HCT116 (cell line): ENCODE results near the gene GOLGA8M. TPM values are rescaled to one million over a fixed set of nuclear protein-coding genes. Genes with fewer than 3 reads are reported as not detected.
A peak's percentile ranks its signal among the peaks of the same experiment; 100 is the strongest.
"Not testable (repeated sequence)": the region's sequence is repeated elsewhere in the genome, so short reads cannot be mapped to it uniquely, and the experiment has no call there.

Experiments used
- ATAC-seq: fragments of 200-7000 bp; cut with Tn5 transposase; 2 replicates; pipeline ENCODE4 v1.9.1; 2020; ENCODE audit warnings: mild to moderate bottlenecking, moderate library complexity
- BruUV-seq: library from RNA; stranded (reverse); fragments of 400-500 nt; replicated peaks from 2 replicates; lab custom pipeline; 2021; lab: Mats Ljungman, UMichigan
- CTCF ChIA-PET: fragments of 300-600 bp; sonication (Branson Sonifier 250); formaldehyde crosslinking; loops from one replicate; lab custom pipeline; 2021; ENCODE audit warnings: antibody characterized with exemption; lab: Charles Lee
- POLR2A ChIA-PET: fragments of 300-600, 350-600 bp; sonication (Branson Sonifier 250); formaldehyde crosslinking; loops from one replicate; lab custom pipeline; 2021; ENCODE audit warnings: antibody characterized with exemption; lab: Charles Lee
- RAD21 ChIA-PET, 2 experiments: fragments of 300-600 bp; sonication (Branson Sonifier 250); formaldehyde crosslinking; loops; one replicate each; lab custom pipeline; 2023; ENCODE audit warnings: low total read pairs in 2 of 2; ENCODE audit not compliant: uncharacterized antibody in 2 of 2, unreplicated experiment in 2 of 2, low non-redundant PET in 1 of 2; lab: Charles Lee
- DNase-seq: peaks from one replicate; pipeline ENCODE4 v3.0.0-alpha.2; 2010; ENCODE audit warnings: low read depth, low spot score
- H2AFZ ChIP-seq: fragments of 200-600 bp; shearing (Covaris generic), sonication (generic); 2 replicates; pipeline ENCODE4 v1.6.1; 2017; ENCODE audit warnings: low read depth, mixed run types, mixed read lengths, antibody characterized with exemption, low read length; ENCODE audit not compliant: poor library complexity, severe bottlenecking
- H3K27ac ChIP-seq: 2 replicates; pipeline ENCODE4 v1.5.1; 2012; ENCODE audit warnings: low read depth, low read length
- H3K27me3 ChIP-seq: fragments of 200-600 bp; sonication (generic); 2 replicates; pipeline ENCODE4 v1.6.1; 2016; ENCODE audit warnings: mixed run types, low read length, mixed read lengths; ENCODE audit not compliant: insufficient read depth
- H3K36me3 ChIP-seq, 2 experiments: fragments of 200-500 bp in 1 of 2; fragments of 200-600 bp in 1 of 2; sonication (Bioruptor generic) in 1 of 2; sonication (generic) in 1 of 2; 2 replicates each; pipeline versions ENCODE4 v1.5.1 to v1.6.1; 2014 to 2016; ENCODE audit warnings: low read length in 2 of 2, inconsistent platforms in 1 of 2, mixed read lengths in 1 of 2, mixed run types in 1 of 2; ENCODE audit not compliant: insufficient read depth in 2 of 2, control insufficient read depth in 1 of 2
- H3K4me1 ChIP-seq, 2 experiments: fragments of 200-600 bp in 1 of 2; sonication (generic) in 1 of 2; 2 replicates each; pipeline versions ENCODE4 v1.5.1 to v1.6.1; 2012 to 2017; ENCODE audit warnings: low read length in 2 of 2, inconsistent platforms in 1 of 2, mild to moderate bottlenecking in 1 of 2, mixed read lengths in 1 of 2, mixed run types in 1 of 2, moderate library complexity in 1 of 2; ENCODE audit not compliant: insufficient read depth in 2 of 2, control insufficient read depth in 1 of 2
- H3K4me2 ChIP-seq: fragments of 200-600 bp; sonication (generic); 2 replicates; pipeline ENCODE4 v1.6.1; 2017; ENCODE audit warnings: mixed run types, low read length, mixed read lengths
- H3K4me3 ChIP-seq, 2 experiments: fragments of 200-600 bp in 1 of 2; sonication (generic) in 1 of 2; replicated peaks in 1 of 2; 2 replicates each; pipeline ENCODE4 v1.5.1; 2011 to 2016; ENCODE audit warnings: low read length in 2 of 2, control low read depth in 1 of 2, low read depth in 1 of 2, mild to moderate bottlenecking in 1 of 2, mixed read lengths in 1 of 2, mixed run types in 1 of 2
- H3K79me2 ChIP-seq: fragments of 200-600 bp; sonication (generic); 2 replicates; pipeline ENCODE4 v1.6.1; 2017; ENCODE audit warnings: mild to moderate bottlenecking, mixed run types, low read length, moderate library complexity, mixed read lengths; ENCODE audit not compliant: insufficient read depth
- H3K9ac ChIP-seq: fragments of 200-600 bp; sonication (generic); 2 replicates; pipeline ENCODE4 v1.6.1; 2016; ENCODE audit warnings: low read length, mixed read lengths
- H3K9me2 ChIP-seq: fragments of 200-600 bp; sonication (generic), shearing (Covaris generic); 2 replicates; pipeline ENCODE4 v1.6.1; 2017; ENCODE audit warnings: mixed run types, mild to moderate bottlenecking, moderate library complexity; ENCODE audit not compliant: insufficient read depth
- H3K9me3 ChIP-seq, 2 experiments: fragments of 200-500 bp in 1 of 2; fragments of 200-600 bp in 1 of 2; sonication (Bioruptor generic) in 1 of 2; sonication (generic) in 1 of 2; 2 replicates each; pipeline ENCODE4 v1.6.1; 2014 to 2017; ENCODE audit warnings: low read length in 2 of 2, mixed read lengths in 2 of 2, inconsistent platforms in 1 of 2, low read depth in 1 of 2, mild to moderate bottlenecking in 1 of 2, mixed run types in 1 of 2, moderate library complexity in 1 of 2; ENCODE audit not compliant: control insufficient read depth in 1 of 2, insufficient read depth in 1 of 2
- H4K20me1 ChIP-seq: fragments of 200-600 bp; sonication (generic), shearing (Covaris generic); 2 replicates; pipeline ENCODE4 v1.6.1; 2017; ENCODE audit warnings: mixed run types, mild to moderate bottlenecking, moderate library complexity; ENCODE audit not compliant: insufficient read depth
- CTCF ChIP-seq, 3 experiments: fragments of 200-600 bp in 1 of 3; sonication (generic) in 1 of 3; IDR thresholded peaks in 2 of 3; conservative IDR thresholded peaks in 1 of 3; 2 replicates each; pipeline ENCODE4 v1.5.1; 2012 to 2017; ENCODE audit warnings: low read depth in 2 of 3, low read length in 2 of 3, antibody characterized with exemption in 1 of 3, borderline replicate concordance in 1 of 3, control low read depth in 1 of 3, mild to moderate bottlenecking in 1 of 3, mixed read lengths in 1 of 3, mixed run types in 1 of 3, moderate library complexity in 1 of 3; ENCODE audit not compliant: insufficient read depth in 1 of 3
- intact Hi-C: fragments of 100-400 bp; cut with micrococcal nuclease; formaldehyde crosslinking; loops from 2 replicates; pipeline ENCODE4 v1.10.0; 2022
- total RNA-seq: library from RNA; stranded (reverse); gene quantifications from one replicate; pipeline ENCODE4 v1.2.1, GENCODE V29; 2021; ENCODE audit not compliant: unreplicated experiment

Gene GOLGA8M
- total RNA-seq, 1 experiment from 2014 or later = 0.44 TPM

DNA sequence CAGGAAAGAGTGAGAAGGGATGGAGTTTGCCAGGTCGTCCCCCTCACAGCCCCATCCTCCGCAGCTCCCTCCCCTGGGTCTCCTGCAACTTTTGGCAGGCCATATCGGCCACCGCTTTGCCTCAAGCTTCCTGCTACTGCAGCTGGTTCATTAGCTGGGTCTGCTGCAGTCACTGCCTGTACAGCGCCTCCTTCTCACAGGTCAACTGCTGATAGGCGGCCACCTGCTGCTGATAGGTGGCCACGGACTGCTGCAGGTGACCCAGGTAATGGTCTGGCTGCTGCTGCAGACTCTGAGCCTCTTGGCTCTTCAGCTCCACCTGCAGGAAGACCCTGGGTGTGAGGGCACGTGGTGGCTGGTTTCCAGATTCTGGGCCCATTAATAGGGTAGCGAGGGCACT, 8.3 kb downstream of the GOLGA8M start:
- intact Hi-C loops, BruUV-seq, H3K9me2 ChIP-seq, H3K27me3 ChIP-seq, H3K79me2 ChIP-seq, H4K20me1 ChIP-seq, H3K9me3 ChIP-seq, H2AFZ ChIP-seq, H3K27ac ChIP-seq, H3K4me2 ChIP-seq, H3K9ac ChIP-seq, H3K36me3 ChIP-seq, POLR2A ChIA-PET, H3K4me1 ChIP-seq, H3K4me3 ChIP-seq, CTCF ChIA-PET, ATAC-seq, DNase-seq, RAD21 ChIA-PET: not testable (repeated sequence)
- TF ChIP-seq CTCF (IDR thresholded peaks at IDR 0.05 in 2 of 3, conservative IDR thresholded peaks at IDR 0.05 in 1 of 3; ENCODE audit: borderline replicate concordance in 1 of 3, insufficient read depth in 1 of 3, low read depth in 2 of 3, low read length in 2 of 3) = peak in 1 of 3 experiments; percentile 12; a peak in 1 of 6 replicates

- H3K27me3 ChIP-seq, DNase-seq, H2AFZ ChIP-seq, RAD21 ChIA-PET, H3K9me2 ChIP-seq, H3K9ac ChIP-seq, H3K27ac ChIP-seq, H4K20me1 ChIP-seq, H3K4me2 ChIP-seq, BruUV-seq, H3K9me3 ChIP-seq, H3K79me2 ChIP-seq, POLR2A ChIA-PET, H3K4me3 ChIP-seq, H3K36me3 ChIP-seq, H3K4me1 ChIP-seq, CTCF ChIA-PET, intact Hi-C loops, ATAC-seq: not testable (repeated sequence)
These were observed 9.8 kb downstream of the GOLGA8M start for GRCh38 chr15:28702427-28702826.

GRCh38 chr15:28694006-28694751, 18.0 kb downstream of the GOLGA8M start:
- CTCF ChIA-PET, BruUV-seq, POLR2A ChIA-PET: not testable (repeated sequence)

GRCh38 chr15:28693021-28693420, 19.2 kb downstream of the GOLGA8M start:
- RAD21 ChIA-PET, BruUV-seq, CTCF ChIA-PET: not testable (repeated sequence)

More at GRCh38 chr15:28694006-28694751, 18.0 kb downstream of the GOLGA8M start:
- H3K9me3 ChIP-seq, H3K79me2 ChIP-seq, intact Hi-C loops, H3K9ac ChIP-seq, H3K27ac ChIP-seq, RAD21 ChIA-PET, H3K27me3 ChIP-seq, H3K4me3 ChIP-seq, H3K4me1 ChIP-seq, ATAC-seq, H3K4me2 ChIP-seq, H3K36me3 ChIP-seq, DNase-seq, H2AFZ ChIP-seq, H3K9me2 ChIP-seq, H4K20me1 ChIP-seq: not testable (repeated sequence)

More at GRCh38 chr15:28693021-28693420, 19.2 kb downstream of the GOLGA8M start:
- H4K20me1 ChIP-seq, H3K27me3 ChIP-seq, H3K79me2 ChIP-seq, ATAC-seq, H3K9me3 ChIP-seq, POLR2A ChIA-PET, H3K4me3 ChIP-seq, H3K4me2 ChIP-seq, H3K27ac ChIP-seq, intact Hi-C loops, H3K4me1 ChIP-seq, H2AFZ ChIP-seq, H3K36me3 ChIP-seq, H3K9ac ChIP-seq, DNase-seq, H3K9me2 ChIP-seq: not testable (repeated sequence)
